Measurements from ENCODE around the gene ACSF3. TPM values are rescaled to one million over a fixed set of nuclear protein-coding genes. Genes with fewer than 3 reads are reported as not detected.
A peak's percentile ranks its signal among the peaks of the same experiment; 100 is the strongest.
"Not testable (repeated sequence)": the region's sequence is repeated elsewhere in the genome, so short reads cannot be mapped to it uniquely, and the experiment has no call there.

The ACSF3 gene
- total RNA-seq, 1 experiment from 2014 or later = 55.2 TPM

DNA sequence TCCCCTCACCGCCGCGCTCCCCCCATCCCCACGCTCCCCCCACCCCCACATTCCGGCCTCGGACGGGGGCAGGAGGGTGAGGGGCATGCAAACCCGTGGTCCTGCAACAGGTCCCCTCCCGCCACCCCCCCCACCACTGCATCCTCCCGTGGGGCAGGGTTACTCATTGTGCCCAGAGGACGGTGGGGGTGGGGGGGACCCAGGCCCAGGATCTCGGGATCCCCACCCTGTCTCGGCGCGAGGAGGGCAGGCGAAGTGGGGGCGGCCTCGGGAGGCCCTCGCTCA lies 98.2 kb downstream of the ACSF3 start:
- Histone ChIP-seq H3K4me1 (peaks cover 4% of the 10 kb centered on the region; the same call in 1 of the 2 replicates), H3K27me3 (replicated peaks; ENCODE audit: control insufficient read depth, insufficient read depth, low read length) (no peaks in the 10 kb centered on the region), H3K36me3 (ENCODE audit: control insufficient read depth, insufficient read depth, low read length) (no peaks in the 10 kb centered on the region), H3K4me3 (ENCODE audit: low read depth, low read length) (peak overlapping the region; percentile 24), H3K9me3 (no peaks in the 10 kb centered on the region)
- BruUV-seq (replicated peaks) = no TSS peak
- Mint-ChIP-seq H3K4me1 (ENCODE audit: low read depth, unreplicated experiment) (no peaks in the 10 kb centered on the region), H3K4me3 (ENCODE audit: unreplicated experiment) (no peak overlapping the region), H3K27me3 (ENCODE audit: insufficient read depth, unreplicated experiment) (no peaks in the 10 kb centered on the region), H3K9me3 (ENCODE audit: unreplicated experiment) (no peaks in the 10 kb centered on the region), H3K36me3 (ENCODE audit: insufficient read depth, unreplicated experiment) (peaks cover 6% of the 10 kb centered on the region), H3K27ac (ENCODE audit: unreplicated experiment) (no peak overlapping the region)
- intact Hi-C loops (cut with micrococcal nuclease; ENCODE audit: unreplicated experiment) = loop anchor here (1.0 kb wide), 1 partner anchor 21 kb away; the partner anchor contains the start of gene CDH15
- TF ChIP-seq, protein P1, sequence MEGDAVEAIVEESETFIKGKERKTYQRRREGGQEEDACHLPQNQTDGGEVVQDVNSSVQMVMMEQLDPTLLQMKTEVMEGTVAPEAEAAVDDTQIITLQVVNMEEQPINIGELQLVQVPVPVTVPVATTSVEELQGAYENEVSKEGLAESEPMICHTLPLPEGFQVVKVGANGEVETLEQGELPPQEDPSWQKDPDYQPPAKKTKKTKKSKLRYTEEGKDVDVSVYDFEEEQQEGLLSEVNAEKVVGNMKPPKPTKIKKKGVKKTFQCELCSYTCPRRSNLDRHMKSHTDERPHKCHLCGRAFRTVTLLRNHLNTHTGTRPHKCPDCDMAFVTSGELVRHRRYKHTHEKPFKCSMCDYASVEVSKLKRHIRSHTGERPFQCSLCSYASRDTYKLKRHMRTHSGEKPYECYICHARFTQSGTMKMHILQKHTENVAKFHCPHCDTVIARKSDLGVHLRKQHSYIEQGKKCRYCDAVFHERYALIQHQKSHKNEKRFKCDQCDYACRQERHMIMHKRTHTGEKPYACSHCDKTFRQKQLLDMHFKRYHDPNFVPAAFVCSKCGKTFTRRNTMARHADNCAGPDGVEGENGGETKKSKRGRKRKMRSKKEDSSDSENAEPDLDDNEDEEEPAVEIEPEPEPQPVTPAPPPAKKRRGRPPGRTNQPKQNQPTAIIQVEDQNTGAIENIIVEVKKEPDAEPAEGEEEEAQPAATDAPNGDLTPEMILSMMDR (IDR thresholded peaks at IDR 0.05; ENCODE audit: insufficient read depth in 1 of 2, low read depth in 1 of 2, low read length in 1 of 2, severe bottlenecking in 1 of 2, unreplicated experiment in 1 of 2) = no peak
- ChIA-PET CTCF (no interaction called here), POLR2A (no interaction called here)
- DNase-seq = no peak

DNA sequence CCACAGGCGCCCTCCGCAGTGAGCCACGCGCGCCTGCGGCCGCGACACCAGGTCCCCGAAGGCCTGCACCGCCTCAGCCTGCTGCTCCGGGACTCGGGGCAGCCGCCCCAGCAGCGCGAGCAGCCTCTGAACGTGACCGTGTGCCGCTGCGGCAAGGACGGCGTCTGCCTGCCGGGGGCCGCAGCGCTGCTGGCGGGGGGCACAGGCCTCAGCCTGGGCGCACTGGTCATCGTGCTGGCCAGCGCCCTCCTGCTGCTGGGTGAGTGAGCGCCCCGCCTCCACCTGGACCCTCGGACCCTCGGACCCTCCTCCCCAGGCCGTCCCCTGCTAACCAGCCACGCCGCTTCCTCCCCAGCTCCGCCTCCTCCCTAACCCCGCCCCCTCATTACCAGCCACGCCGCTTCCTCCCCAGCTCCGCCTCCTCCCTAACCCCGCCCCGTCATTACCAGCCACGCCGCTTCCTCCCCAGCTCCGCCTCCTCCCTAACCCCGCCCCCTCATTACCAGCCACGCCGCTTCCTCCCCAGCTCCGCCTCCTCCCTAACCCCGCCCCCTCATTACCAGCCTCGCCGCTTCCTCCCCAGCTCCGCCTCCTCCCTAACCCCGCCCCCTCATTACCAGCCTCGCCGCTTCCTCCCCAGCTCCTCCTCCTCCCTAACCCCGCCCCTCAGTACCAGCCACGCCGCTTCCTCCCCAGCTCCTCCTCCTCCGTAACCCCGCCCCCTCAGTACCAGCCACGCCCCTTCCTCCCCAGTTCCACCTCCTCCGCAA lies 98.7 kb downstream of the ACSF3 start:
- POLR2A ChIA-PET = interaction anchor here (0.5 to 0.7 kb wide), 2 partner anchors 9 to 25 kb away, joined by 4 read pairs; no protein-coding TSS in a partner anchor
- peak overlapping the region; percentile 24 for H3K4me3 ChIP-seq (ENCODE audit: low read depth, low read length)
- H3K36me3 Mint-ChIP-seq (ENCODE audit: insufficient read depth, unreplicated experiment) = not testable (repeated sequence)

DNA sequence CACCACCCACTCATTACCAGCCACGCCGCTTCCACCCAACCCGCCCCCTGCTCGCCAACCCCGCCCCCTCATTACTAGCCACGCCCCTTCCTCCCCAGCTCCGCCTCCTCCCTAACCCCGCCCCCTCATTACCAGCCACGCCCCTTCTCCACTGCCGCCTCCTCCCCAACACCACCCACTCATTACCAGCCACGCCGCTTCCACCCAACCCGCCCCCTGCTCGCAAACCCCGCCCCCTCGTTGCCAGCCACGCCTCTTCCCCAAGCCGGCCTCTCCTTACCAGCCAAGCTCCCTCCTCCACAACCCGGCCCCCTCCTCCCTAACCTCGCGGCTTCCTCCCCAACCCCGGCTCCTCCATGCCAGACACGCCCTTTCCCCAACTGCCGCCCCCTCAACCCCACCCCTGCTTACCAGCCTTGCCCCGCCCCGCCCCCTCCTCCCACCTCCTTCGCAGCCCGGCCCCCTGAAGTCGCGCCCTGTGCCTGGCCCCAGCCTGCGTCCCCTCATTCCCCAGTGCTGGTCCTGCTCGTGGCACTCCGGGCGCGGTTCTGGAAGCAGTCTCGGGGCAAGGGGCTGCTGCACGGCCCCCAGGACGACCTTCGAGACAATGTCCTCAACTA lies 99.4 kb downstream of the ACSF3 start:
- DNase-seq = peak in 1 of 2 experiments; percentile 80
- ChIA-PET POLR2A (interaction anchor here (0.7 kb wide), 1 partner anchor 8 kb away, joined by 4 read pairs; no protein-coding TSS in a partner anchor), CTCF (no interaction called here)

More for the DNA sequence above, 98.7 kb downstream of the ACSF3 start:
- not testable (repeated sequence) for H3K27me3 ChIP-seq (replicated peaks; ENCODE audit: control insufficient read depth, insufficient read depth, low read length); H3K9me3 Mint-ChIP-seq (ENCODE audit: unreplicated experiment); BruUV-seq (replicated peaks); H3K4me1 ChIP-seq; H3K27me3 Mint-ChIP-seq (ENCODE audit: insufficient read depth, unreplicated experiment); H3K4me1 Mint-ChIP-seq (ENCODE audit: low read depth, unreplicated experiment); H3K27ac Mint-ChIP-seq (ENCODE audit: unreplicated experiment); H3K36me3 ChIP-seq (ENCODE audit: control insufficient read depth, insufficient read depth, low read length); H3K4me3 Mint-ChIP-seq (ENCODE audit: unreplicated experiment); H3K9me3 ChIP-seq
- intact Hi-C loops (cut with micrococcal nuclease; ENCODE audit: unreplicated experiment) = loop anchor here (1.0 kb wide), 1 partner anchor 21 kb away; the partner anchor contains the start of gene CDH15
- DNase-seq = peak; percentile 66 to 91
- CTCF ChIA-PET = interaction anchor here (0.6 kb wide), 1 partner anchor 24 kb away, joined by 4 read pairs; no protein-coding TSS in a partner anchor

More for the DNA sequence above, 99.4 kb downstream of the ACSF3 start:
- intact Hi-C loops (cut with micrococcal nuclease; ENCODE audit: unreplicated experiment) = loop anchor here (1.0 kb wide), 1 partner anchor 22 kb away; the partner anchor contains the start of gene CDH15
- Histone ChIP-seq H3K4me3 (ENCODE audit: low read depth, low read length) (no peak overlapping the region), H3K36me3 (ENCODE audit: control insufficient read depth, insufficient read depth, low read length) (no peaks in the 10 kb centered on the region), H3K9me3 (no peaks in the 10 kb centered on the region), H3K27me3 (replicated peaks; ENCODE audit: control insufficient read depth, insufficient read depth, low read length) (no peaks in the 10 kb centered on the region), H3K4me1 (peaks cover 4% of the 10 kb centered on the region; the same call in 1 of the 2 replicates)
- no peaks in the 10 kb centered on the region for H3K36me3 Mint-ChIP-seq (ENCODE audit: insufficient read depth, unreplicated experiment)
- TF ChIP-seq, protein P1 (IDR thresholded peaks at IDR 0.05; ENCODE audit: insufficient read depth in 1 of 2, low read depth in 1 of 2, low read length in 1 of 2, severe bottlenecking in 1 of 2, unreplicated experiment in 1 of 2) = no peak
- H3K27ac Mint-ChIP-seq (ENCODE audit: unreplicated experiment) = no peak overlapping the region
- no peaks in the 10 kb centered on the region for H3K4me1 Mint-ChIP-seq (ENCODE audit: low read depth, unreplicated experiment)
- H3K9me3 Mint-ChIP-seq (ENCODE audit: unreplicated experiment) = no peaks in the 10 kb centered on the region
- no TSS peak for BruUV-seq (replicated peaks)
- H3K4me3 Mint-ChIP-seq (ENCODE audit: unreplicated experiment) = no peak overlapping the region
- no peaks in the 10 kb centered on the region for H3K27me3 Mint-ChIP-seq (ENCODE audit: insufficient read depth, unreplicated experiment)
